ES-I3 (cell line): ENCODE results near the gene NCOA6.
"Not testable (repeated sequence)": the region's sequence is repeated elsewhere in the genome, so short reads cannot be mapped to it uniquely, and the experiment has no call there.

Source experiments
- H3K36me3 ChIP-seq: 2 replicates; pipeline ENCODE4 v1.6.1; 2013; ENCODE audit warnings: mild to moderate bottlenecking, low read length, control low read depth, moderate library complexity; ENCODE audit not compliant: insufficient read depth
- H3K4me1 ChIP-seq: 2 replicates; pipeline ENCODE4 v1.6.1; 2013; ENCODE audit warnings: mild to moderate bottlenecking, control low read depth, low read length; ENCODE audit not compliant: insufficient read depth
- H3K9ac ChIP-seq: 2 replicates; pipeline ENCODE4 v1.6.1; 2013; ENCODE audit warnings: low read depth, mild to moderate bottlenecking, low read length, moderate library complexity
- H3K9me3 ChIP-seq: 2 replicates; pipeline ENCODE4 v1.6.1; 2013; ENCODE audit warnings: mild to moderate bottlenecking, low read length, moderate library complexity; ENCODE audit not compliant: control insufficient read depth, insufficient read depth

The NCOA6 gene

DNA sequence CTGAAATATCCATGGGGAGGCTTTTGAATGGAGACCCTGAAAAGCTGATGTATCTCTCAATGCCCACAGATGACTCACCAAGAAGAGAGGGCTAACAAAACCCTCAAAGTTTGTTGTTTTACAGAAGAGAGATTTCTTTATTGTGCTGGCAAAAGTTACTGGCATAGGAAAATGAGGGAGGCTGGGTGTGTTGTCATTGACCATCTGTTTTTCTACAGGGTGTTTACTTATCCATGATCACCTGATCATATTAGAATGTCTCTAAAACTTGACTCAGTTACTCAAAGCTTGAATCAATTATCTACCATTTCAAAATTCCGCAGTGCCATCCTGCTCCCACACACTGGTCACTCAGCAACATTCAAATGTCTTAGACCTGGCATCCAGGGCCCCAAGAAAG lies 9.8 kb downstream of the NCOA6 start:
- no peaks in the 10 kb centered on the region for H3K9me3 ChIP-seq
- H3K9ac ChIP-seq: no peak overlapping the region
- H3K36me3 ChIP-seq: no peaks in the 10 kb centered on the region
- H3K4me1 ChIP-seq: no peaks in the 10 kb centered on the region

DNA sequence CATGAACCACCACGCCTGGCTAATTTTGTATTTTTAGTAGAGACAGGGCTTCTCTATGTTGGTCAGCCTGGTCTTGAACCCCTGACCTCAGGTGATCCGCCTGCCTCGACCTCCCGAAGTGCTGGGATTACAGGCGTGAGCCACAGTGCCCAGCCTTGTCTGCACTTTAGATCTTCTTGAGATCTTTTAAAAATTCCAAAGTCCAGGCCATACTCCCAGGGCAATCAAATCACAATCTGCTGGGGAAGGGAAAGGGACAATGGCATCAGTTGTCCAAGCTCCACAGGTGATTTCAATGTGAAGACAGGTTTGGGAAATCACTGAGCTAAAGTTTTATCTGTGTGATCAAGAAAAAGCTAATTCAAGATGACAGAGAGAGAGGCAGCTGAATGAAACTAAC lies 16.9 kb downstream of the NCOA6 start:
- no peak overlapping the region for H3K9ac ChIP-seq
- no peaks in the 10 kb centered on the region for H3K9me3 ChIP-seq
- no peaks in the 10 kb centered on the region for H3K4me1 ChIP-seq
- no peaks in the 10 kb centered on the region for H3K36me3 ChIP-seq

DNA sequence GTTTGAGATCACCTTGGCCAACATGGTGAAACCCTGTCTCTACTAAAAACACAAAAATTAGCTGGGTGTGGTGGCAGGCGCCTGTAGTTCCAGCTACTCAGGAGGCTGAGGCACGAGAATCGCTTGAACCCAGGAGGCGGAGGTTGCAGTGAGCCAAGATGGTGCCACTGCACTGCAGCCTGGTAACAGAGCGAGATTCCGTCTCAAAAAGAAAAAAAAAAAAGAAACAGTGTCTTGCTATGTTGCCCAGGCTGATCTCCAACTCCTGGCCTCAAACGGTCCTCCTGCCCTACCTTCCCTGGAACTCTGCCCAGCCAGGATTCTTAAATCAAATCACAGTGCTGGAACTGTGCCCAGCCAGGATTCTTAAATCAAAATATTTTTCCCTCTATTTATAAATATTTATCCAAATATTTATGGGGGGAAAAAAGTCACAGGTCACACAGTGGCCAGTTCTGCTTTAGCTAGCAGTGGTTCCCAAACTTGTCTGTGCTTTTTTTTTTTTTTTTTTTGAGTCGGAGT lies 17.4 kb downstream of the NCOA6 start:
- not testable (repeated sequence) for H3K36me3 ChIP-seq, H3K9me3 ChIP-seq, H3K9ac ChIP-seq, H3K4me1 ChIP-seq

DNA sequence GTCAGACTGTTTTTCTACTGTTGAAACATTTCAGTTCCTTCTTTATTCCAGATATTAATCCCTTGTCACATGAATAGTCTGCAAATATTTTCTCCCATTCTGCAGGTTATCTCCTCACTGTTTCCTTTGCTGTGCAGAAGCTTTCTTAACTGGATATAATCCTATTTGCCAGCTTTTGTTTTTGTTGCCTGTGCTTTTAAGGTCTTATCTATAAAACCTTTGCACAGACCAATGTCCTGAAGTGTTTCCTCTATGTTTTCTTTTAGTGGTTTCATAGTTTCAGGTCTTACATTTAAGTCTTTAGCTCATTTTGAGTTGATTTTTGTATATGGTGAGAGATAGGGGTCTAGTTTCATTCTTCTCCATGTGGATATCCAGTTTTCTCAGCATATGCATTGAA lies 19.2 kb downstream of the NCOA6 start:
- H3K9me3 ChIP-seq: no peaks in the 10 kb centered on the region
- no peaks in the 10 kb centered on the region for H3K4me1 ChIP-seq
- H3K9ac ChIP-seq: no peak overlapping the region
- no peaks in the 10 kb centered on the region for H3K36me3 ChIP-seq

DNA sequence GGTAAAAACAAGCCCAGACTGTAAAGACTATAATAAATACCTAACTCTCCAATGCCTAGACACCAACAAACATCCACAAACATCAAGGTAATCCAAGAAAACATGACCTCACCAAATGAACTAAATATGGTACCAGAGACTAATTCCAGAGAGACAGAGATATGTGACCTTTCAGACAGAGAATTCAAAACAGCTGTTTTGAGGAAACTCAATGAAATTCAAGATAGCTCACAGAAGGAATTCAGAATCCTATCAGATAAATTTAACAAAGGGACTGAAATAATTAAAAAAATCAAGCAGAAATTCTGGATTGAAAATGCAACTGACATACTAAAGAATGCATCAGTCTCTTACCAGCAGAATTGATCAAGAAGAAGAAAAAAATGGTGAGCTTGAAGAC lies 26.6 kb downstream of the NCOA6 start:
- Histone ChIP-seq H3K36me3 (no peaks in the 10 kb centered on the region), H3K9ac (no peak overlapping the region), H3K4me1 (no peaks in the 10 kb centered on the region), H3K9me3 (no peaks in the 10 kb centered on the region)

DNA sequence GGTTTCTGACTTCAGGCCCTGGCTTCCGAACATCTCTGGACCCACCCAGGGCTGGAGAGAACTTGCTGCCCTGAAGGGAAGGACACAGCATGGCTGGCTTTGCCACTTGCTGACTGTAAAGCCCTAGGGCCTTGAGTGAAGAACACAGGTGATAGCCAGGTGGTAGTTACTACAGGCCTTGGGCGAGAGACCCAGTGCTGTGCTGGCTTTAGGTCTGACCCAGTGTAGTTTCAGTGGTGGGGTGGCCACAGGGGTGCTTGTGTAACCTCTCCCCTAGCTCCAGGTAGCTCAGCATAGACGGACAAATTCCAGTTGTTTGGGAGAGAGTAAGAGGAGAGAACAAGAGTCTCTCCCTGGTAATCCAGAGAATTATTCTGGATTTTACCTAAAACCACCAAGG lies 27.1 kb downstream of the NCOA6 start:
- Histone ChIP-seq H3K9me3 (no peaks in the 10 kb centered on the region), H3K4me1 (no peaks in the 10 kb centered on the region), H3K36me3 (no peaks in the 10 kb centered on the region), H3K9ac (no peak overlapping the region)

DNA sequence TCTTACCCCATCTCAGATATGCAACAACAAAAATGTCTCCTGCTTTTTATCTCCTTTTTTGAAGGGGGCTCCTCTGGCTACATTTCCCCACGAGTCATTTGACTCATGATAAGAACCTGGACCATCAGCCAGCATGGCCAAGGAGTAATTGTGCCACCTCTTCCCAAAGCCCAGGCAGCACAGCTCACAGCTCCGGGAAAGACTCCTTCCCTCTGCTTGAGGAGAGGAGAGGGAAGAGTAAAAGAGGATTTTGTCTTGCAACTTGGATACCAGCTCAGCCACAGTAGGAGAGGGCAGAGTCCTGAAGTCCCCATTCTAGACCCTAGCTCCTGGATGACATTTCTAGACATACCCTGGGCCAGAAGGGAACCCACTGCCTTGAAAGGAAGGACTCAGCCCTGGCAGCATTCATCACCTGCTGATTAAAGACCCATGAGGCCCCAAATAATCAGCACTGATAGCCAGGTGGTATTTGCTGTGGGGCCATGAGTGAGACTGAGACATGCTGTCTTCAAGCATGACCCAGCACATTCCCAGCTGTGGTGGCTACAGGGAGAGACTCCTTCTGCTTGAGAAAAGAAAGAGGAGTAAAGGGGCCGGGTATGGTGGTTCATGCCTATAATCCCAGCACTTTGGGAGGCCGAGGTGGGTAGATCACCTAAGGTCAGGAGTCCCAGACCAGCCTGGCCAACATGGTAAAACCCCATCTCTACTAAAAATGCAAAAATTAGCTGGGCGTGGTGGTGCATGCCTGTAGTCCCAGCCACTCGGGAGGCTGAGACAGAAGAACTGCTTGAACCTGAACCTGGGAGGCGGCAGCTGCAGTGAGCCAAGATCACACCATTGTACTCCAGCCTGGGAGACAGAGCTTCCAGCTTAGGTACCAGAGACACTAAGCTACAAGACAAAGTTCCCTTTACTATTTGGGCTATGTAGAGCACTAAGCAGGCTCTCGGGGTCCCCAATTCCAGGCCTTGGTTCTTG lies 28.1 kb downstream of the NCOA6 start:
- Histone ChIP-seq H3K36me3 (no peaks in the 10 kb centered on the region), H3K9ac (no peak overlapping the region), H3K4me1 (no peaks in the 10 kb centered on the region), H3K9me3 (no peaks in the 10 kb centered on the region)

DNA sequence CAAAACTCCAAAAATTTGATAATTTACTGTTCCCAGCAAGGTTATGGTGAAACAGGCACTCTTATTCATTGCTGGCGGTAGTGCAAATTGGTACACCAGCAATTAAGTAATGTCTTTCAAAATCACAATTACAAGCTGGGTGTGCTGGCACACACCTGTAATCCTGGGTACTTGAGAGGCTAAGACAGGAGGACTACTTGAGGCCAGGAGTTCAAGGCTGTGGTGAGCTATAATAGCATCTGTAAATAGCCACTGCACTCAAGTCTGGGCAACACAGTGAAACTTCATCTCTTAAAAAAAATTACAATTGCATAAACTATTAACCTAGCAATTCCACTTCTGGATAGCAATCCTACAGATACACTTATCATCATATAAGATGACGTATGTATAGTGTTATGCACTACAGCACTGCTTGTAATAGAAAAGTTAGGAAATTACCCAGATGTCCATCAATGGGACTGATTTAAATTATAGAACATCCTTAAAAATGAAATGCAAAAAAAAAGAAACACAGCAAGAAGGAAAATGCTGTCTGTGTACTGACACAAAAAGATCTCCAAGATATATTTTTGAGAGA lies 31.4 kb downstream of the NCOA6 start:
- H3K4me1 ChIP-seq: peaks cover 5% of the 10 kb centered on the region; the same call in 1 of the 2 replicates
- H3K9me3 ChIP-seq: no peaks in the 10 kb centered on the region
- H3K36me3 ChIP-seq: no peaks in the 10 kb centered on the region
- no peak overlapping the region for H3K9ac ChIP-seq

DNA sequence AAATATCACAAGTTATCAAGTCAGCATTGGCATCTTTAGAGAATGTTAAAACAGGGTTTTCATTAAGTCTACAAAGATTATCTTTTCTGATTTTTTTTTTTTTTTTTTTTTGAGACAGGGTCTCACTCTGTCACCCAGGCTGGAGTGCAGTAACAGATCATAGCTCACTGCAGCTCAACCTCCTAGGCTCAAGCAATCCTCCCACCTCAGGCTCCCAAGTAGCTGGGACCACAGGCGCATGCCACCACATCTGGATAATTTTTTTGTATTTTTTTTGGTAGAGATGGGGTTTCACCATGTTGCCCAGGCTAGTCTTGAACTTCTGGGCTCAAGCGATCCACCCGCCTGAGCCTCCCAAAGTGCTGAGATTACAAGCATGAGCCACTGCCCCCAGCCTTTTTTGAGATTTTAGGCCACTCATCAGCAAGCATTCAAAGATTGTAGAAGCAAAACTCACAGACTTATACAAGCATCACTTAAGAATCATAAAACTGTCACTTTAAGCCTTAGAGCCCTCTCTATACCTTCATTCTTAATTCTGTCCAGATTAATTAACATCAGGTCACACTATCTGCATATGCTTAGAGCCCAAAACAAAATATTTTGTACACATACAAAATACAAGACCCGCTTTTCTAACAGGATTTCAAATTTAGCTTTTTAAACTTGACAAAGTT lies 32.6 kb downstream of the NCOA6 start:
- no peaks in the 10 kb centered on the region for H3K36me3 ChIP-seq
- H3K9ac ChIP-seq: no peak overlapping the region
- peaks cover 5% of the 10 kb centered on the region; the same call in 1 of the 2 replicates for H3K4me1 ChIP-seq
- H3K9me3 ChIP-seq: no peaks in the 10 kb centered on the region

DNA sequence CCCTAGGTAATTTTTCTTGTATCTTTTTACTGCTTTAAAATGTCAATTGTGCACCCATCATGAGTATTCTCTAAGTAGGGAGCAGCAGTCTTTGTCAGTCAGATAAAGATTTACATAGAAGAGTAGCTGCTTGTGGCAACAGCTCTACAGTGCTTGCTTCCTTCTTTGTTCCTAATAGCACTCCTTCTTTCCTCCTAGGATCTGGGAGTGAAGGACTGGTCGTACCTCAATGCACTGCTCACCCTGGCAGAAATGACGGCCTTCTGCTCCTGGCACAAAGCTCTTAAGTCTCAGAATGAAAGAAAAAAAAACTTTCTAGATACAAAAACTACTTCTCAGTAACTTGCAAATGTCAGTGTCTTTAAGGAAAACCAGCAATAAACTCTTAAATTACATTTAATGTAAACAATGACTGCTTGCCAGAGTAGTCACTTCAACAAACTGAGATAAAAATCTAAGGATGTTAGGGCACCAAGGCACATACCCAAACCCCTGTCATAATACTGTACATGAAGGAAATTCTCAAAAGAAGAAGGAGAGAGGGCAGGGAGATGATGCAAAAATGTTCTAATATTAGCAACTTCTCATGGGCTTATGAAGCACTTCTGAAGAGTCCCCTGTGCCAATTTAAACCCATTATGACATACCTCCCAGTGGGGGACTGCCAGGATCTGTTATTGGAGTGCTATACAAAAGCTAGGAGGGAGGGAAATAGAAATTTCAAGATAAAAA lies 34.0 kb downstream of the NCOA6 start:
- Histone ChIP-seq H3K36me3 (no peaks in the 10 kb centered on the region), H3K9ac (no peak overlapping the region), H3K4me1 (peaks cover 5% of the 10 kb centered on the region; the same call in 1 of the 2 replicates), H3K9me3 (no peaks in the 10 kb centered on the region)

DNA sequence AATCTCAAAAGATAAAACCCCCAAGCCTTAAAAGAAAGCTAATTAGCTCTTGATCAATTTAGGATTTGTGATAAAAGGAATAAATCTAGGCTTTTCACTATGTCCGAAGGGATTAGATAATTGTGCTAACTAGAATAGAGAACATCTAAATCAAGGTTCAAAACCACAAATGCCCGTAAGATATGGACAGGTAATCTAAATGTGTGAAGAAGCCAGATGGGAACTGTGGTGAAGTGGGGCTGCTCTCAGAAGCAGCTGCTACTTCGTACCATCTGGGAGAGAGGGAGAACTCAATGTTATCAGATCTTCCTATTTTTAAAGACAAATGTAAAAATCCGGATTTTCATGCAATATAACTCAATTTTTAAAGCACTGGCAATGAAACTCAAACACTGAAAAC lies 44.2 kb downstream of the NCOA6 start:
- Histone ChIP-seq H3K9me3 (no peaks in the 10 kb centered on the region), H3K36me3 (no peaks in the 10 kb centered on the region), H3K4me1 (no peaks in the 10 kb centered on the region), H3K9ac (no peak overlapping the region)

DNA sequence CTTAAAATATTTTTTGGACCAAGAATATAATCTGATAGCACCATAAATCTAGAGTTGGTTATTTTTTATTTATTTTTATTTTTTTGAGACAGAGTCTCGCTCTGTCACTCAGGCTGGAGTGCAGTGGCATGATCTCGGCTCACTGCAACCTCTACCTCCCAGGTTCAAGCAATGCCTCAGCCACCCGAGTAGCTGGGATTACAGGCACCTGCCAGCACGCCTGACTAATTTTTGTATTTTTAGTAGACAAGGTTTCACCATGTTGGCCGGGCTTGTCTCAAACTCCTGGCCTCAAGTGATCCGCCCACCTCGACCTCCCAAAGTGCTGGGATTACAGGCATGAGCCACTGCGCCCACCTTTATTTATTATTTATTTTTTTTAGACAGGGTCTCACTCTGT lies 45.2 kb downstream of the NCOA6 start:
- not testable (repeated sequence) for H3K9me3 ChIP-seq, H3K4me1 ChIP-seq, H3K9ac ChIP-seq, H3K36me3 ChIP-seq

DNA sequence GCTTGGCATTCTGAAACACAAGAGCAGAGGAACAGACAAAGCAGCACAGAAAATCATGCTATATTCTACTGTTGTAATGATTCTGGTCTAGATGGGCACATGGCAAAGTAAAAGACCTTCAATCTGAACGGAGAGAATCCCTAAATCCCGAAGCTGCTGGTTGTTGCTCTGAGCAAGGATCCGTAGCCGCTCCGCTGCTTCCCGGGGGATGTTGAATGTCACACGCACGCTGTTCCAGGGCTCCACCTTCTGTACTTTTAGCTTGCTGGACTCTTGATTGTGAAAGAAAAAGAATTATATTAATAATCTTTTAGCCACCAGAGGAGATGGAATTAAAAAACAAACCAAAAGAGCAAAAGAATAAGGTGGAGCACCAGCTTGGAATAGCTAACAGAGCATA lies 49.3 kb downstream of the NCOA6 start:
- Histone ChIP-seq H3K9ac (no peak overlapping the region), H3K4me1 (no peaks in the 10 kb centered on the region), H3K36me3 (no peaks in the 10 kb centered on the region), H3K9me3 (no peaks in the 10 kb centered on the region)

DNA sequence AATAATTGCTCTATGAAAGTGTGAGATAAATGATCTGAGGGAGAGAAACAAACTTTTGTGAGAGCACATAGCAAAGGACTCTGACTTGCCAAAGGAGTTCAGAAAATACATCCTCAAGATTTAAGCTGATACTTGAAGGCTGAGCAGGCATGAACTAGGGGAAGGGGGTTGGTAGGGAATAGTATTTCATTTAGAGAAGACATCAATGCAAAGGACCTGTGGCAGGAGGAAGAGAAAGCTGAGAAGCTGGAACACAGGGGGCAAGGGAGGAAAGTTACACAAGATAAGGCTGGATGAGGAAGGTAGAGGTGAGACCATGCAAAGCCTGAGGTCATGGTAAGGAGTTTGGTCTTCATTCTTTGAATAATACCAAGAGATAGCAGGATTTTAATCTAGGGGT lies 50.6 kb downstream of the NCOA6 start:
- Histone ChIP-seq H3K9ac (no peak overlapping the region), H3K9me3 (no peaks in the 10 kb centered on the region), H3K36me3 (no peaks in the 10 kb centered on the region), H3K4me1 (no peaks in the 10 kb centered on the region)
